ENCODE results near the gene DLX1. TPM values are rescaled to one million over a fixed set of nuclear protein-coding genes. Genes with fewer than 3 reads are reported as not detected.
"Not testable (repeated sequence)": the region's sequence is repeated elsewhere in the genome, so short reads cannot be mapped to it uniquely, and the experiment has no call there.

DLX1 gene
- total RNA-seq, 1 donor from 2014 or later, result 0.61 TPM

GRCh38 chr2:172135446-172135845, 50.1 kb downstream of the DLX1 start:
- TF ChIP-seq CTCF (IDR thresholded peaks at IDR 0.05; ENCODE audit: partially characterized antibody, unreplicated experiment), result no peak
- Mint-ChIP-seq H3K27me3 (ENCODE audit: unreplicated experiment) (peaks cover 2% of the 10 kb centered on the region), H3K4me3 (ENCODE audit: unreplicated experiment) (no peak overlapping the region), H3K9me3 (ENCODE audit: unreplicated experiment) (peaks cover 3% of the 10 kb centered on the region), H3K36me3 (ENCODE audit: unreplicated experiment) (peaks cover 5% of the 10 kb centered on the region), H3K4me1 (ENCODE audit: low read depth, unreplicated experiment) (no peaks in the 10 kb centered on the region), H3K27ac (ENCODE audit: unreplicated experiment) (no peak overlapping the region)
- DNase-seq, result no peak

- H3K27me3 Mint-ChIP-seq (ENCODE audit: unreplicated experiment), result peaks cover 3% of the 10 kb centered on the region
- no peak overlapping the region for H3K27ac Mint-ChIP-seq (ENCODE audit: unreplicated experiment)
- TF ChIP-seq CTCF (IDR thresholded peaks at IDR 0.05; ENCODE audit: partially characterized antibody, unreplicated experiment), result no peak
- H3K9me3 Mint-ChIP-seq (ENCODE audit: unreplicated experiment), result peaks cover 3% of the 10 kb centered on the region
- peaks cover 5% of the 10 kb centered on the region for H3K36me3 Mint-ChIP-seq (ENCODE audit: unreplicated experiment)
- DNase-seq, result no peak
- no peaks in the 10 kb centered on the region for H3K4me1 Mint-ChIP-seq (ENCODE audit: low read depth, unreplicated experiment)
- no peak overlapping the region for H3K4me3 Mint-ChIP-seq (ENCODE audit: unreplicated experiment)
Measured at GRCh38 chr2:172137109-172137508, 51.8 kb downstream of the DLX1 start.

GRCh38 chr2:172137943-172138342, 52.6 kb downstream of the DLX1 start:
- H3K4me3 Mint-ChIP-seq (ENCODE audit: unreplicated experiment), result no peak overlapping the region
- no peak overlapping the region for H3K27ac Mint-ChIP-seq (ENCODE audit: unreplicated experiment)
- H3K4me1 Mint-ChIP-seq (ENCODE audit: low read depth, unreplicated experiment), result no peaks in the 10 kb centered on the region
- no peak for DNase-seq
- H3K9me3 Mint-ChIP-seq (ENCODE audit: unreplicated experiment), result peaks cover 3% of the 10 kb centered on the region
- peaks cover 2% of the 10 kb centered on the region for H3K27me3 Mint-ChIP-seq (ENCODE audit: unreplicated experiment)
- peaks cover 5% of the 10 kb centered on the region for H3K36me3 Mint-ChIP-seq (ENCODE audit: unreplicated experiment)
- no peak for TF ChIP-seq CTCF (IDR thresholded peaks at IDR 0.05; ENCODE audit: partially characterized antibody, unreplicated experiment)

- H3K27me3 Mint-ChIP-seq (ENCODE audit: unreplicated experiment); H3K4me1 Mint-ChIP-seq (ENCODE audit: low read depth, unreplicated experiment); DNase-seq; H3K9me3 Mint-ChIP-seq (ENCODE audit: unreplicated experiment); H3K27ac Mint-ChIP-seq (ENCODE audit: unreplicated experiment); H3K36me3 Mint-ChIP-seq (ENCODE audit: unreplicated experiment); H3K4me3 Mint-ChIP-seq (ENCODE audit: unreplicated experiment): not testable (repeated sequence)
Measured at GRCh38 chr2:172138727-172139126, 53.4 kb downstream of the DLX1 start.

Other genes starting within 250 kb of the DLX1 start
- 30.4 TPM for gene SLC25A12, start 191.3 kb upstream of the DLX1 start, total RNA-seq (ENCODE audit: unreplicated experiment)
- gene HAT1, start 163.0 kb upstream of the DLX1 start, total RNA-seq (ENCODE audit: unreplicated experiment), result 19.9 TPM
- gene METAP1D, start 85.6 kb upstream of the DLX1 start, total RNA-seq (ENCODE audit: unreplicated experiment), result 5.1 TPM
- gene DLX2, start 17.4 kb downstream of the DLX1 start, total RNA-seq (ENCODE audit: unreplicated experiment), result 1.4 TPM

Data from glutamatergic neuron (in vitro differentiated cells).